Endometrial microvascular endothelial cells (primary cell): Measurements from ENCODE around the gene PPP2R3B. TPM values are rescaled to one million over a fixed set of nuclear protein-coding genes. Genes with fewer than 3 reads are reported as not detected.
"Not testable (repeated sequence)": the region's sequence is repeated elsewhere in the genome, so short reads cannot be mapped to it uniquely, and the experiment has no call there.

Source experiments
- in situ Hi-C: cut with HindIII; loops from 2 replicates; pipeline ENCODE4 v1.10.0; 2017; ENCODE audit warnings: low sequenced_read_pairs, low pct_unique_long_range_greater_than_20kb; ENCODE audit errors: inconsistent ontology term
- total RNA-seq: library from RNA; depleted of rRNA; stranded (reverse); fragments of >200 nt; gene quantifications from one replicate; pipeline ENCODE4 v1.2.3, GENCODE V29; 2015; ENCODE audit errors: inconsistent ontology term

Gene PPP2R3B
- total RNA-seq, 1 donor from 2014 or later: 17.2 TPM

DNA sequence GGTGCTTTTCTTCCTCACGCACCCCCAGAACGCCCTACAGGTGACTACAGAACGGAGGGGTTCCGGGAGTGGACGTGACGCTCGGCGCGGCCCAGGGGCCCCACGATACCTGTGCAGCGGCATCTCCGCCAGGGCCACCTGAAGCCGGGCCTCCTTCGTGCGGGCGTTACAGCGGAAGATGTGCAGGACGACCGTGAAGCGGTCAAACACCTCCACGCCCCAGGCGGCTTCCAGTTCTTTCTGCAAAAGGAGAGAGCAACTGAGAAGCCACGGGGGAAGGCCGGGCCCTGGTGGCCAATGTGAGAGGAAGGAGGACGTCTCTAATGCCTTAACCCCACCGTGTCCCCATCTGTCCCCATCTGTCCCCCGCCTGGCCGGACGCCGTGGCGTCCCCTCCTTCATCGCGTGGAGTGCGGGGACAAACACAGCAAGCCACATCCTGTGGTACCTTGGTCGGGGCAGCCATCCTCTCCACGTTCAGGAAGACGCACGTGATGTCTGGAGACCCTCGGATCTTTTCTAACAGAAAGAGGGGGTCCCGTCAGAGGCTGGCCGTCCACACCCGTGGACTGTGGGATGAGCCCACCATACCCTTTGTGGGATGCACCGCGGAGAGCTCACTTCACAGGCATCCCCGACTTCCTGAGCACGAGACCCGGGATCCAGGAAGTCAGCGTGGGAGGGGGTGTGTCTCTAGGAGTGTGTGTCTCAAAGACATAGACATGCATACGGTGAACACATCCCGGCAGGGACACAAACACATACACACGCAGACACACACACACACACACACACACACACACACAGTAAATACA lies 71.7 kb downstream of the PPP2R3B start:
- in situ Hi-C loops: no loop called here

DNA sequence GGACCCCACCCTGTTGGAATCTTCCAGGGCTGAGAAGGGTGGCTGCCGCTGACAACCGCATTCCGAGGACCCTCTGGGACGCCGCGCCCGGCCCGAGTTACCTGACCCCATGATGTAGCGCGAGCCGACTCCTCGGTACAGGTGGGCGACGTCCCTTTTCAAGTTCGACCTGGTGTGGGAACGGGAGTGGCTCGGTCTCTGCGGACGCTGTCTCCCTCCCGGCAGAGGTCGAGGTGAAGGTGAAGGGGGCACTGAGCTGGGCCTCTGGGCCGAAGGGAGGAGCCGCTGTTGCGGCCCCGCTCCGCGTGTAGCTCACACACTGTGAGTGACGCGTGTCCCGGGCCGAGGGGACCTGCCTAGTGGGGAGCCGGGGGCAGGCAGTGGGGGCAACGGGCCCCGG lies 72.7 kb downstream of the PPP2R3B start:
- in situ Hi-C loops: no loop called here

DNA sequence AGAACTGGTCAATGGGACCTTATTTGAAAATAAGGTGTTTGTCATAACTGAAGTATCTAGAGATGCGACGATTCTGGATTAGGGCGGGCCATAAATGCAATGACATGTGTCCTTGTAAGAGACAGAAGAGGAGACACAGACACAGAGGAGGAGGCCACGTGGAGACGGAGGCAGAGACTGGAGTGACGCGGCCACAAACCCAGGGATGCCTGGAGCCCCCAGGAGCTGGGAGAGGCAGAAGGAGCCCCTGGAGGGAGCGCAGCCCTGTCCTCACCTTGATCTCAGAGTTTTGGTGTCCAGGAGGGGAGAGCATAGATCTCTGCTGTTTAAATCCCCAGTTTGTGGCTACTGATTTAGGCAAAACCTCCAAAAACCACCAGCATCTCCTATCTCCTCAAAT lies 73.2 kb downstream of the PPP2R3B start:
- in situ Hi-C loops: no loop called here

DNA sequence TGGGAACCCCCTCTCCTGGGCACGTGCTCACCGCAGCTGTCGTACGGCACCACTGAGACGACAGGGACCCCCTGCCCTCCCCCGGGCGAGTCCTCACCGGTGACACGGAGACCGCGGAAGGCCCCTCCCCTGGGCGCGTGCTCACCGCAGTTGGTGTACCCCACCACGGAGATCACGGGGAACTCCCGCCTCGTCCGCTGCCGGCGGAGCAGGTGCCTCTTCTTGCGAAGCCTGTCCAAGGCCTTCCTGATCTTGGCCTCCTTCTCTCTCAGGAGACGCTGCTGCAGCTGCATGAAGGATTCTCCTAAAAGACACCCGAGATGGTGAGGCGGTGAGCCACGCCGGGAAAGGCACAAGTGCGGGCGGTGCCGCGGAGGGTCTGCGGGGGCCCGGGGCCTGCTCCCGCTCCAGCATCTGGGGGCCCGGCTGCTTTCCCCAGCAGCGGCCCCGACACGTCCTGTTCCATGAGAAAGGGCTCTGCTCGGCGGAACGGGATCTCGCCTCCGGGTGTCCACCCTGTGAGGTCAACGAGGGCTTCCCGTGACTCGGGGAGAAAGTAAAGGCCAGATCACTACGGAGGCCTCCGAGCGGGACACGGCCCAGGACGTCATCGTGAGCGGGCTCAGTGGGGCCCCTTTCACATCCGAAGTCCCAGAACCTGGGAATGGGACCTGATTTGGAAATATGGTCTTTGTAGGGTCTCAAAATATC lies 73.9 kb downstream of the PPP2R3B start:
- in situ Hi-C loops: no loop called here

DNA sequence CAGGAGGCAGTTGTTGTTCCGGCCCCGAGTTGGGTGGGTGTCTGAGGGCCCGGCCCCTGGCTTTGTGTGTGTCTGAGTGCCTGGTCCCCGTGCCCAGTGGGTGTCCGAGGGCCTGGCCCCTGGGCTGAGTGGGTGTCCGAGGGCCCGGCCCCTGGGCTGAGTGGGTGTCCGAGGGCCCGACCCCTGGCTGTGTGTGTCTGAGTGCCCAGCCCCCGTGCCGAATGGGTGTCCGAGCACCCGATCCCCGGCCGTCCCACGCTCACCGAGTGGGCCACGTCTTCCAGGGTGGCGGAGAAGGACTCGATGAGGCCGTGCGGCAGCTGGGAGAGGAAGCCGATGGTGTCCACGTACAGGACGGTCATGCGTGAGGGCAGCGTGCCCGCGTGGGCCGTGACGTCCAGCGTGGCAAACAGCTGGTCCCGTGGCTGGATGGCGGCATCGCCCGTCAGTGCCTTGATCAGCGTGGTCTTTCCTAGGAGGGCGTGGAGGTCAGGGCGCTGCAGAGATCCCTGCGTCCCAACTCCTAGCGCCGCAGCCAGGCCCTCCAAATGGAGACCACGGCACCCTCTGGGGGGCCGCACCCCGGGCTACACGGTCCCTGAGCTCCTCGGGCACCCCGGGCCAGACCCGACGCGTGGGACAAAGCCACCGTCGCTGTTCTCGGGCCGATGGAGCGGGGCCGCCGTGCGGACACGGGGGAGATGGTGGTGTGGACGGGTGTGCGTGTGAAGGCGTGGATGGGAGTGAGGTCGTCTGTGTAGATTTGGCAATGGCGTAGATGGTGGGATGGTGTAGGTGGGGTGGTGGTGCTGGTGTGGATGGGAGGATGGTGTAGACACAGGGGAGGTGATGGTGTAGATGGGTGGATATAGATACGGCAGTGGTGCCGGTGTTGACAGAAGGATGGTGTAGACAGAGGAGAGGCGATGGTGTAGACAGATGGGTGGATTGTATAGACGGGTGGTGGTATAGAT lies 75.3 kb downstream of the PPP2R3B start:
- in situ Hi-C loops: no loop called here

DNA sequence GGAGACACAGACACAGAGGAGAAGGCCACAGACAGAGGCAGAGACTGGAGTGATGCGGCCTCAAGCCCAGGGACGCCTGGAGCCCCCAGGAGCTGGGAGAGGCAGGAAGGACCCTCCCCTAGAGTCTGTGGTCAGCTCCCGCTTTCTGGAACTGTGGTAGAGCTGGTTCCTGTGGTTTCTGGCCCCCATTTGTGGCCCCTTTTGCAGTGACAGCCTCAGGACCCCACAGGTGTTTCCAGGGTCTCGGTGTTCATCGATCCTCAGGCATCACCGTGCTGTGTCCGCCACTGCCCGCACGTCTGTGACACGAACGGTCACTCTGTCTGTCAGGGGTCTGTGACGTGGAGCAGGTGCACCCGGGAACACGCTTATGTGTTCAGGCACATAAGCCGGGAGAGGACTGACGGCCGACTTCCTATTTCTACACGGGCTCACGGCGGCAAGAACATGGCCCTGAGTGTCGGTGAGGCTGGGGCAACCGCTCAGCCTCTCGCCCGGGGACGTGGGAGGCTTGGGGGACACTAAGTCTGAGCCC lies 76.0 kb downstream of the PPP2R3B start:
- in situ Hi-C loops: no loop called here

DNA sequence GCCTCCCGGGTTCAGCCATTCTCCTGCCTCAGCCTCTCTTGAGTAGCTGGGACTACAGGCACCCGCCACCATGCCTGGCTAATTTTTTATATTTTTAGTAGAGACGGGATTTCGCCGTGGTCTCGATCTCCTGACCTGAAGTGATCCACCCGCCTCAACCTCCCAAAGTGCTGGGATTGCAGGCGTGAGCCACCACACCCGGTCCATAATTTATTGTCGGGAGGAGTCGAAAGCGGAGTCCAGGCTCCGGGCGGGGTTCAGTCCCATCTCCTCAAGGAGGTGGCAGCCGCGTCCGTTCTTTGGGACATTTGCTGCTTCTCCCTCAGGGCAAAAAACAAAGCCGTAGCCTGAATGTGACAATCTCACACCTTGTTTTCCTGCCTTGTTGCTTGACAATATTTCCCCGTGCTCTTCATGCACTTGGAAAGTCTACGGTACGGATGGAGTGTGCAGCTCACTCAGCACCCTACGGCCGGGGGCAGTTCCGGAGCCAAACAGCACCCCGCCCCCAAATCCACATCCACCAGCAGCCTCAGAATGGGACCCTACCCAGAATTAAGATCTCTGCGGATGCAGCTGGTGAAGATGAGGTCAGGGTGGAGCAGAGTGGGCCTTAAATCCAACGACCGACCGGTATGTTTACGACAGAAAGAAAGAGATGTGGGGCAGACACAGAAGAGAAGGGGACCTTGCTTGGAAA lies 77.7 kb downstream of the PPP2R3B start:
- in situ Hi-C loops: no loop called here

DNA sequence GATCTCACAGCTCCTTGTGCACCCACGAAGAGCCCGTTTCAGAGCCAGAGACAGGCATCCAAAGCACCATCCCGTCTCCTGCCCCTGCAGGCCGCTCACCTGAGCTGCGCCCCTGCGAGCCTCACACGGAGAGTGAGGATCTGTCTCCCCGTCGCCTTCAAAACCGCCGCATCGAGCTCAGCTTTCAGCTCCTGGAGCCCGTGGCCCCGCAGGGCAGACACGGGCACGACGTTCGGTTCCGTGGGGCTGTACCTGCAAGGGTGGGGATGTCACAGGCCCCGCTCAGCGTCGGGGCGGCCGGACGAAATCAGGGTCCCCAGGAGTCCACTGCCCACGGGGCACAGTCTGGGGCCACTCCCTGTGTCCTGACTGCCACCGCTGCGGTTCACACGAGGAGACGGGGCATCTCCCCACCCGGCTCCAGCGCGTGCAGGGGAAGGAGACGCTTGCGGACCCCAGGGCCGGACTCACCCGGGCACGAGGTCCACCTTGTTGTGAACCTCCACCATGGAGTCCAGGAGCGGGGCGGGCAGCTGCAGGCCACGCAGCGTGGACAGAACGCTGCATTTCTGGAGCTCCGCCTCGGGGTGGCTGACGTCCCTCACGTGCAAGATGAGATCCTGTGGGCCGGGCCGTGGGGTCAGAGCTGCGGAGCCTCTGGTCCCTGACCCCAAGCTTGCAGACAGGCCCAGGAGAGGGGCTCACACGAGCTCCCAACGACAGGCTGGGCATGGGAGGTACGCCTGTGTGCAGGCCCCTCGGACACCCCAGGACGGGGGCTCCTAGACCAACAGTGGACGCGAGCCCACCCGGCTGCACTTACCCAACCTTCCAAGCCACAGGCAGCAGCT lies 79.2 kb downstream of the PPP2R3B start:
- in situ Hi-C loops: no loop called here

DNA sequence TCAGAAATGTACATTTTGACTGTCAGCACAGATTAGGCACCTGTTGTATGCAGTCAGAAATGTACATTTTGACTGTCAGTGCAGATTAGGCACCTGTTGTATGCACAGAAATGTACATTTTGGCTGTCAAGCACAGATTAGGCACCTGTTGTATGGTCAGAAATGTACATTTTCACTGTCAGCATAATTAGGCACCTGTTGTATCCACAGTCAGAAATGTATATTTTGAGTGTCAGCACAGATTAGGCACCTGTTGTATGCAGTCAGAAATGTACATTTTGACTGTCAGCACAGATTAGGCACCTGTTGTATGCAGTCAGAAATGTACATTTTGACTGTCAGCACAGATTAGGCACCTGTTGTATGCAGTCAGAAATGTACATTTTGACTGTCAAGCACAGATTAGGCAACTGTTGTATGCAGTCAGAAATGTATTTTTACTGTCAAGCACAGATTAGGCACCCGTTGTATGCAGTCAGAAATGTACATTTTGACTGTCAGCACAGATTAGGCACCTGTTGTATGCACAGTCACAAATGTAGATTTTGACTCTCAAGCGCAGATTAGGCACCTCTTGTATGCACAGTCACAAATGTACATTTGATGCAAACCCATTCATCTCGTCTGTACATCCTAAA lies 80.0 kb downstream of the PPP2R3B start:
- in situ Hi-C loops: not testable (repeated sequence)

DNA sequence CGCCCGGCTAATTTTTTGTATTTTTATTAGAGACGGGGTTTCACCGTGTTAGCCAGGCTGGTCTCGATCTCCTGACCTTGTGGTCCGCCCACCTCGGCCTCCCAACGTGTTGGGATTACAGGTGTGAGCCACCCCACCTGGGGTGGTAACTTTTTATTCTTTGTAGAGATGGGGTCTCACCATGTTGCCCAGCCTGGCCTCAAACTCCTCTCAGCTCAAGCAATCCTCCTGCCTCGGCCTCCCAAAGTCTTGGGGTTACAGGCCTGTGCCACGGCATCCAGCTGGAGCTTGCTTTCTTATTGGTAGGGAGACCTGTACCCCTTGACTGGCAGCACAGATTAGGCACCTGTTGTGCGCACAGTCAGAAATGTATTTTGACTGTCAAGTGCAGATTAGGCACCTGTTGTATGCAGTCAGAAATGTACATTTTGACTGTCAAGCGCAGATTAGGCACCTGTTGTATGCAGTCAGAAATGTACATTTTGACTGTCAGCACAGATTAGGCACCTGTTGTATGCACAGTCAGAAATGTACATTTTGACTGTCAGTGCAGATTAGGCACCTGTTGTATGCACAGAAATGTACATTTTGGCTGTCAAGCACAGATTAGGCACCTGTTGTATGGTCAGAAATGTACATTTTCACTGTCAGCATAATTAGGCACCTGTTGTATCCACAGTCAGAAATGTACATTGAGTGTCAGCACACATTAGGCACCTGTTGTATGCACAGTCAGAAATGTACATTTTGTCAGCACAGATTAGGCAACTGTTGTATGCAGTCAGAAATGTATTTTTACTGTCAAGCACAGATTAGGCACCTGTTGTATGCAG lies 80.7 kb downstream of the PPP2R3B start:
- in situ Hi-C loops: not testable (repeated sequence)

DNA sequence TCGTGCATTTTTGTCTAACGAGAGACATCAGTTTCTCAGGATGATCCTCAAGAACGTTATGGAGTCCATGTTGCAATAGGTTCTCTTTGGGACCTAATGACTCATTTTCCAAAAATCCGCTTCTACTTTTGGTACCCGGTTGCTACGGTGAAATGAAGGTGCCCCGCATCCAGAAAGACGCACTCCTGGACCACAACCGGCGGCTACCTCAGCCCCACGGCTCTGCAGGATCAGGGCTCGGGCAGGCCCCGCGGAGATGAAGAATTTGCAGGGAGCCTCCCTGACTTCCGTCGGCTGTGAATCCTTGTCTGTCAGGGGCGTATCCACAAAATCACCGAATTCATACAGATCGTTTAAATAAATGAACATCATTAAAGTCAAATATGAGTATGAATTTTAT lies 83.7 kb downstream of the PPP2R3B start:
- in situ Hi-C loops: no loop called here

DNA sequence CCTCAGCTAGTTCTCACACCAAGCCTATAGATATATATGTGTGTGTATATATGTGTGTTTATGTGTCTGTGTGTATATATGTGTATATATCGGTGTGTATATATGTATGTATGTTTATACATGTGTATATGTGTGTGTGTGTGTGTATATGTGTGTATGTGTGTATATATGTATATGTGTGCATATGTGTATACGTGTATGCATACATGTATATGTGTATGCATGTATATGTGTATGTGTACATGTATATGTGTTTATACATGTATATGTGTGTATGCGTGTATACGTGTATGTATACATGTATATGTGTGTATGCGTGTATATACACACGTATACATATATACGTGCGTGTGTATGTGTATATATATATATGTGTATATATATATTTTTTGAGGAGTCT lies 86.4 kb downstream of the PPP2R3B start:
- in situ Hi-C loops: no loop called here

DNA sequence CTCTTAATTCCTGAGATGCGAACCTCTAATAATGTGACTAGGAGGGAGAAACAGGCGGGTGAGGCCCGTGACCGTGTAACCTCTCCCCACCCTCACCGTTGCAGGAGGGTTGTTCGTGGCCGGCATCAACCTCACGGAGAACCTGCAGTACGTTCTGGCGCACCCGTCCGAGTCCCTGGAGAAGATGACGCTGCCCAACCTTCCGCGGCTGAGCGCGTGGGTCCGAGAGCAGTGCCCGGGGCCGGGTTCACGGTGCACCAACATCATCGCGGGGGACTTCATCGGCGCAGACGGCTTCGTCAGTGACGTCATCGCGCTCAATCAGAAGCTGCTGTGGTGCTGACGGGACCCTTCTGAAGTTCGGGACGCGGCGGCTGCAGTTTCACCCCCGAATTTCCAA lies 87.7 kb downstream of the PPP2R3B start:
- in situ Hi-C loops: no loop called here

DNA sequence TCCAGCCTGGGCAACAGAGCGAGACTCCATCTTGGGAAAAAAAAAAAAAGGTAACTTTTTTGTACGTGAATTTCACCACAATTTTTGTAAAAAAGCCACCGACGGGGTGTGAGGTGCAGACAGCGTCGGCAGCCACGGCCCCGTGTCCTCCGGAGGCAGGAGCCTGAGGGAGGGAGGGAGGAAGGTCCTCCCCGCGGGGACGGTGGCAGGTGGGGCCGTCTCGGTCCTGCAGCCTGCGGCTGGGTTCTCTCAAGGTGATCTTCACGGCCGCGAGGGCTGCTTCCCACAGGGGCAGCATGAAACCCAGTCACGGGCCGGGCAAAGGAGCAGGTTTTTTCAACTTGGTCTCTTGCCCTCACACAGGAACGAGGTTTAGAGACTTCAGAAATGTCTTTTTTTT lies 91.6 kb downstream of the PPP2R3B start:
- in situ Hi-C loops: no loop called here

DNA sequence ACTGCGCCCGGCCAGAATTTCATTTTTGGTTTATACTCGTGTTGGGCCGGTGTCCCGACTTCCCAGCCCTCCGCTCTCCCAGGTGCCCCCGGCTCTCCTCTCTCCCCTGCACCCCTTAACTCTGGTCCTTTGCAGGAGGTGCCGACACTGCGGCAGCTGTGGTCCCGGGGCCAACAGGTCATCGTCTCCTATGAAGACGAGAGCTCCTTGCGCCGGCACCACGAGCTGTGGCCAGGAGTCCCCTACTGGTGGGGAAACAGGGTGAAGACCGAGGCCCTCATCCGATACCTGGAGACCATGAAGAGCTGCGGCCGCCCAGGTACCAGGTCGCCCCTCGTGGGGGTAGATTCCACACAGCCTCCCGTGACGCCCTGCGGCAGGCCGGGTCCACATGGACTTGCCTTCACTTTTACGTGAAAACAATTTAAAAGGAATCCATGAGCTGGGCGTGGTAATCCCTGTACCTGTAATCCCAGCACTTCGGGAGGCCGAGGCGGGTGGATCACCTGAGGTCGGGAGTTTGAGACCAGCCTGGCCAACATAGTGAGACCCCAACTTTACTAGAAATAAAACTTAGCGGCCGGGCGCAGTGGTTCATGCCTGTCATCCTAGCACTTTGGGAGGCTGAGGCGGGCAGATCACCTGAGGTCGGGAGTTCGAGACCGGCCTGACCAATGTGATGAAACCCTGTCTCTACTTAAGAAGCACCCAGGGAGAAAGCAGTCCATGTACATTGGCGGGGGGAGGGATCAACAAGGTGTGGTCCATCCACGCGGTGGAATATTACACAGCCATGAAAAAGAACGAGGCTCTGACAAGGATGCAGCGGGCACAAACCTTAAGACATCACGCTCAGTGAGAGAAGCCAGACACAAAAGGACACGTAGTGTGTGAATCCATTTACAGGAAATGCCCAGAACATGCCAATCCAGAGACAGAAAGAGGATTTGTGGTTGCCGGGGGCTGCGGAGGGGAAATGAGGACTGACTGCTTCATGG lies 93.5 kb downstream of the PPP2R3B start:
- in situ Hi-C loops: no loop called here
